HG03066 (cell line): ENCODE results near the gene DAG1.

Experiments
- ATAC-seq: cut with Tn5 transposase; IDR thresholded peaks from one replicate; pipeline ENCODE4 v1.9.1; 2021; ENCODE audit warnings: low read depth; ENCODE audit not compliant: unreplicated experiment

Gene DAG1

GRCh38 chr3:49539659-49540560 lies 69.8 kb downstream of the DAG1 start:
- ATAC-seq: peak; percentile 84

- ATAC-seq: no peak
These were observed 82.0 kb downstream of the DAG1 start for GRCh38 chr3:49552087-49552486.

- ATAC-seq: no peak
These were observed 83.2 kb downstream of the DAG1 start for GRCh38 chr3:49553324-49553691.

- no peak for ATAC-seq
These were observed 83.9 kb downstream of the DAG1 start, which contains the start of gene BSN for GRCh38 chr3:49553692-49554632. TSS of gene BSN (plus strand) at chr3:49554477. CDS start at chr3:49554603, 126 bp downstream.

- ATAC-seq: no peak
These were observed 84.7 kb downstream of the DAG1 start for GRCh38 chr3:49554633-49555265.

- ATAC-seq: no peak
These were observed 86.6 kb downstream of the DAG1 start for GRCh38 chr3:49556500-49557275.

GRCh38 chr3:49563040-49563578 lies 93.0 kb downstream of the DAG1 start:
- no peak for ATAC-seq

GRCh38 chr3:49563766-49564165 lies 93.7 kb downstream of the DAG1 start:
- no peak for ATAC-seq

- no peak for ATAC-seq
These were observed 96.2 kb downstream of the DAG1 start for GRCh38 chr3:49566312-49566711.

- ATAC-seq: no peak
These were observed 97.3 kb downstream of the DAG1 start for GRCh38 chr3:49567406-49567805.

- no peak for ATAC-seq
These were observed 98.9 kb downstream of the DAG1 start for GRCh38 chr3:49568965-49569364.

- ATAC-seq: no peak
These were observed 100.1 kb downstream of the DAG1 start for GRCh38 chr3:49570028-49570654.

- ATAC-seq: no peak
These were observed 112.1 kb downstream of the DAG1 start for GRCh38 chr3:49582177-49582576.
